Stimulated activated naive CD8-positive, alpha-beta T cell treated with anti-CD3 and anti-CD28 coated beads, Interleukin-15, amount 100 ng/mL, for 72 hours (primary cell): ENCODE results near the gene FOXP1.
"Not testable (repeated sequence)": the region's sequence is repeated elsewhere in the genome, so short reads cannot be mapped to it uniquely, and the experiment has no call there.

Experiments
- ATAC-seq: fragments of 150-1000 bp; cut with Tn5 transposase; 2 replicates; pipeline ENCODE4 v1.10.0; 2021; ENCODE audit warnings: mild to moderate bottlenecking, moderate library complexity
- DNase-seq, 2 donors: peaks; one replicate each; pipeline ENCODE4 v3.0.0; 2021 to 2022
- H3K27ac Mint-ChIP-seq, 2 donors: one replicate each; pipeline ENCODE4 v1.8.0; 2022; ENCODE audit warnings: mild to moderate bottlenecking in 2 of 2, mixed read lengths in 2 of 2, moderate library complexity in 2 of 2
- H3K27me3 Mint-ChIP-seq: one replicate; pipeline ENCODE4 v1.8.0; 2022; ENCODE audit warnings: mixed read lengths
- H3K4me1 Mint-ChIP-seq: one replicate; pipeline ENCODE4 v1.8.0; 2022; ENCODE audit warnings: mild to moderate bottlenecking, mixed read lengths
- H3K4me3 Mint-ChIP-seq, 2 donors: one replicate each; pipeline ENCODE4 v1.8.0; 2022; ENCODE audit warnings: mild to moderate bottlenecking in 2 of 2, mixed read lengths in 2 of 2, moderate library complexity in 1 of 2
- H3K9me3 Mint-ChIP-seq, 2 donors: one replicate each; pipeline ENCODE4 v1.8.0; 2022; ENCODE audit warnings: mixed read lengths in 2 of 2

The FOXP1 gene

DNA sequence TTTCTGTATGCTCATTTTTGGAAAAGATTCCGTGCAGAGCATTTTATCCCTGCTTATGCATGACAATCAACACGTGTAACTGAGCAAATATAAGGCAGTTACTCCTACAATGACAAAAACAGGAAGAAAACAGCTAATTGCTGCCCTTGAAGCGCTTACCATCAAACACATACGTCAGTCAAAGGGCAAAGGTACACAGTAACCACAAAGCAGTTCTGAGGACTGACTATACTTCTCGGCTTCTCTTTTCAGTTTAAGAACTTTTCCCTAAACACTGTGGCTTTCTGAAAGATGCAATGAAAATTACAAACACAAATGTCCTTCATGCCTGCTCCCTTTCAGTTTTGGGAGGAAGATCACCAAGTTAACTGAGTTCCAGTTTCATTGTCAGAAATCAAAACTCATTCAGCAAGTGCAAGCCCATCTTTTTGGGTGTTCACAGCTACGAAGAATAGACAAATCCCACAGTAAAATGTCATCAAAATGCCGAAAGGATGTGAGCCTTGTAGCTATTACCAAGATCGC, 602.8 kb downstream of the FOXP1 start:
- peak overlapping the region; percentile 81 to 93 for H3K27ac Mint-ChIP-seq
- H3K4me1 Mint-ChIP-seq = peaks cover 67% of the 10 kb centered on the region
- peak; percentile 68 for ATAC-seq
- no peaks in the 10 kb centered on the region for H3K27me3 Mint-ChIP-seq
- H3K9me3 Mint-ChIP-seq = peaks cover 0 to 5% of the 10 kb centered on the region in 2 donors
- DNase-seq = no peak
- H3K4me3 Mint-ChIP-seq = peak overlapping the region; percentile 48 to 58

DNA sequence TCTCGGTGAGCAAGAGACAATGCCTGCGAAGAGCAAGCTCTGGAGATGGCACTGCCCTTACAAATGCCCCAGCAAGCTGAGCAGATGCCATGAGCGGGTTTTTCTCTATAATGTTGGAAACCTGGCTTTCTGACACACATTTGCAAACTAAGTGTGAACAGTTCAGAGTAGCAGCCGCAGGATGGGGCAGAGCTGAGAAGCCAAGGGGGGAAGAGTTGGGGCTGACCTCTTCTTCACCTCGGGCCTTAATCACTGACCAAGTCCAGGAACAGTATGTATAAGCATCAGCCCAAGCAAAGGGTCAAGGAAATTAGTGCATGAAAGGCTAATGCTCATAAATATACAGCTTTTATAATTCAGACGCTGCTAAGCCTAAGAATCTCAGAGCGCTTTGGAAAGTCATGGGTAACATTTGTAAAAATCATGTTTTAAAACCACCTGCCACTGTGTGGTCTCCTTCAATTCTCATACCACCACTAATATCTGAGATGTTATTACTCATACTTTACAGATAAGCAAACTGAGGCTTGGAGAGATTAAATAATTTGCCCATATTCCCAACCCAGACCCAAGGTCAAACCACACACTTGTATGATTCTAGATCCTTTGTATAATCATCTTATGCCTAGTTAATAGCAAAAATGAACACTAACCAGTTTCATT, 603.4 kb downstream of the FOXP1 start:
- Mint-ChIP-seq H3K27ac (peak overlapping the region; percentile 40 to 81), H3K27me3 (no peaks in the 10 kb centered on the region), H3K4me3 (no peak overlapping the region), H3K4me1 (peaks cover 65% of the 10 kb centered on the region), H3K9me3 (peaks cover 0 to 5% of the 10 kb centered on the region in 2 donors)
- DNase-seq (no peak), ATAC-seq (no peak)

DNA sequence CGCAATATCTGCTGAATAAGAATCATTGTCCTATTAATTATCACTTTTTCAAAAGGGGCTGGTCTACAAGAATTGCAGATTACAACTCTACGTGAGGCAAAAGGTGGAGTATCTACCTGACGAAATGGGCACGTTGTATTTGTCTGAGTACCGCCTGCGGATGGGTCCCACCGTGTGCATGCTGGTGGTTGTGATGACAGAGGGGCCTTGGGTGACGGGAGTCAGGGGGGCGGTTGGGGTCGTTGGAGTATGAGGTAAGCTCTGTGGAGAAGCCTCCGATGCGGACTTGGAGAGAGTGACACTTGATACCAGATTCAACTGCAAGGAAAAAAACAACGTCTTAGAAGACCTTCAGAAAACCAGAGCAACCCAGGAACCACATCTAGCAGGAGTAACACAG, 605.8 kb downstream of the FOXP1 start:
- peaks cover 0 to 5% of the 10 kb centered on the region in 2 donors for H3K9me3 Mint-ChIP-seq
- H3K27ac Mint-ChIP-seq = peak overlapping the region in 1 of 2 donors; percentile 54
- DNase-seq (no peak), ATAC-seq (no peak)
- peak overlapping the region in 1 of 2 donors; percentile 8 for H3K4me3 Mint-ChIP-seq
- H3K27me3 Mint-ChIP-seq = no peaks in the 10 kb centered on the region
- H3K4me1 Mint-ChIP-seq = peaks cover 49% of the 10 kb centered on the region

DNA sequence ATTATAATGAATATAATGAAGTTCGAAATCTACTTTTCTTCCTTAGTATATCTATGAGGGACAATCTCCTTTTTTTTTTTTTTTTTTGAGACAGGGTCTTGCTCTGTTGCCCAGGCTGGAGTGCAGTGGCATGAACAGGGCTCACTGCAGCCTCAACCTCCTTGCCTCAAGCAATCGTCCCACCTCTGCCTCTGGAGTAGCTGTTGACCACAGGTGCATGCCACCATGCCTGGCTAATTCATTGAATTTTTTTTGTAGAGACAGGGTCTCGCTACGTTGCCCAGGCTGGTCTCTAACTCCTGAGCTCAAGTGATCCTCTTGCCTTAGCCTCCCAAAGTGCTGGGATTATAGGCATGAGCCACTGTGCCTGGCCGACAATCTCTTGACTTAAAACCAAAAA, 607.5 kb downstream of the FOXP1 start:
- H3K4me3 Mint-ChIP-seq, ATAC-seq, DNase-seq, H3K9me3 Mint-ChIP-seq, H3K27me3 Mint-ChIP-seq: not testable (repeated sequence)
- Mint-ChIP-seq H3K27ac (peak overlapping the region in 1 of 2 donors; percentile 63), H3K4me1 (peaks cover 40% of the 10 kb centered on the region)

DNA sequence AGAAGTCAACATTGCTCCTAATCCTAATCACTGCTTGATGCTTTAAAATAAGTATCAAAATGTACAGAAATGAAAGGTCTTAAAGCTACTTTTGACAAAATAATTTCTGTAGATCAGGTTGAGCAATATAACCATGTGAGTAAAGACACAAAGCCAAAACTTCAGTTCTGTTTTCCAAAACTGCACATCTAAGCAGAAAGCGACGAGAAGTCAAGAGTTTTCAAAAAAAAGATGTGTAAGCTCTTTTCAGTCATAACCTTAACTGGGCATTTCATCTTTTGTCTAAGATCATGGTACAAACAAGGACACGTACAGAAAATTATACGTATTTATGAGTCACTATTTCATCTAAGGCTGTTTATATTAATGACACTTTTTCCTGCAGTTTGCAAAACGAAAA, 608.8 kb downstream of the FOXP1 start:
- Mint-ChIP-seq H3K27ac (no peak overlapping the region), H3K4me3 (no peak overlapping the region), H3K9me3 (no peaks in the 10 kb centered on the region), H3K4me1 (peaks cover 31% of the 10 kb centered on the region), H3K27me3 (no peaks in the 10 kb centered on the region)
- DNase-seq (no peak), ATAC-seq (no peak)

DNA sequence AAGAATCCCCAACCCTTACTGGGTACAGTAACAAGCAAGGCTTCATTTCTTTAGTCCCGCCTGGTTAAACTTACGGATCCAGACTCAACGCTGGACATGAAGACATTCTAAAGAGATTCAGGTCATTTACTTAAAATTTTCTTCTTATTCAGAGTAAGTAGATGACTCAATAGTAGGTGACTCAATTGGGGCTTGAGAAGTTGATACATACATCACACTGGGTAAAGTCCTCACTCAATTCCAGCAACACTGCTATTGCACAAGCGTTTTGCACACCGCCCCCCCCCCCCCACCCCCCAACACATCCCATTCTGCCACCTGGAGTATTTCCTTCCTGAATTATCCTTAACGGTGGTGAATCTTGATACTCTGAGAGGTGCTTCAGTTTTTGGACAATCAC, 610.0 kb downstream of the FOXP1 start:
- no peak overlapping the region for H3K27ac Mint-ChIP-seq
- DNase-seq (no peak), ATAC-seq (peak; percentile 49)
- peaks cover 24% of the 10 kb centered on the region for H3K4me1 Mint-ChIP-seq
- H3K4me3 Mint-ChIP-seq = no peak overlapping the region
- no peaks in the 10 kb centered on the region for H3K9me3 Mint-ChIP-seq
- H3K27me3 Mint-ChIP-seq = no peaks in the 10 kb centered on the region

DNA sequence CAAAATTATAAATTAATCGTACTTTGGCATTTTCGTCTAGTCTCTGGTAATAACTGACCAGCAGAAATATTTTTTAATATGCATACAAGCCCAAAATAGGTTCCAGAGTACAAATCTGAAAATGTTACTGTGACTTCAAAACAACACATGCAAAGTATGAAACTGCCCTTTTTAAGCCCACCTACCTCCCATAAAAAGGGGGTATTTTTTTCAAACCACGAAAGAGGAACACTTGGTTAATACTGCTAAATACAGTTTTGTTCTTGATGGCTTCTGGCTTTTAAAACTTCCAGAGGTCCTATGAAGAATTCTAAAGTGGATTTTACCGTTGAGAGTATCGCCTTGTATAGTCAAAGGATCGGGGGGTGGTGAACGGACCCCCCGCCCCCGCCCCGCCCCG, 610.7 kb downstream of the FOXP1 start:
- Mint-ChIP-seq H3K4me1 (peaks cover 23% of the 10 kb centered on the region), H3K27ac (peak overlapping the region in 1 of 2 donors; percentile 27), H3K4me3 (no peak overlapping the region), H3K9me3 (no peaks in the 10 kb centered on the region), H3K27me3 (no peaks in the 10 kb centered on the region)
- no peak for ATAC-seq
- DNase-seq = no peak

DNA sequence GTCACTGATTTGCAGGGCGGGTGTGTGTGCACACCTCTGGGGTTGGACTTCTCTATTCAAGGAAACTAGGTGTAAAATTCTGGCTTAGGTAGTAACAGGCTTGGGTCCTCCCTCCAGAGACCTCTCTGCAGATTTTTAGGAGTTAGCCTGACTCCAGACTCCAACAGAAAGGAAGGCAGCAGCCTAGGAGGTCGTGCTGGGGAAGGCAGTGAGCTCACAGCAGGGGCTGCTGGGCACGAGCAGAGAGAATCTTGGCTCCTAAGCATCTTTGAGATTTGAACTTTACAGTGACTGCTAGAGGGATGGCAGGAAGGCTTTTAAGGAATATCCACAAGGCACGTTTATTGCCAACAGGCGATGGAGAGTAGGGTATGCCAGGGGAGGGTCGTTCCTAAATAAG, 612.6 kb downstream of the FOXP1 start:
- Mint-ChIP-seq H3K4me3 (no peak overlapping the region), H3K27ac (peak overlapping the region; percentile 11 to 30), H3K27me3 (no peaks in the 10 kb centered on the region), H3K4me1 (peaks cover 21% of the 10 kb centered on the region), H3K9me3 (no peaks in the 10 kb centered on the region)
- DNase-seq = no peak
- ATAC-seq = no peak

DNA sequence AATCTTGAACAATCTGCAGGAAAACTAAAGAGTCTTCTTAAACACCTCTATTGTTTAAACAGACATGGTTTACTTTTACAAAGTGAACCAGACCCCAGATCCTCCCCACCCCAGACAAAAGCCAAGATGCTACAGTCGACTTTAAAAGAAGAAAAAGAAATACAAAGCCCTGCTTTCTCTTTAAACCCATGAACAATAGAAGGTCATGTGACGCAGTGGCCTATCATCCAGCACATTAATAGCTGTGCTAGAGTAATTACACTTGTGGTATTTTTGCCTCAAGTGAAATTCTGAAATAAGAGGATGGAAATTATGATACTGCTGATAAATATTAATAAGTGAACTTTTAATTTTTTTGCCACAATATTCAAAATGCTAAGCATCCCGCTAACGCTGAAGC, 613.4 kb downstream of the FOXP1 start:
- peaks cover 25% of the 10 kb centered on the region for H3K4me1 Mint-ChIP-seq
- H3K27ac Mint-ChIP-seq = peak overlapping the region; percentile 64

DNA sequence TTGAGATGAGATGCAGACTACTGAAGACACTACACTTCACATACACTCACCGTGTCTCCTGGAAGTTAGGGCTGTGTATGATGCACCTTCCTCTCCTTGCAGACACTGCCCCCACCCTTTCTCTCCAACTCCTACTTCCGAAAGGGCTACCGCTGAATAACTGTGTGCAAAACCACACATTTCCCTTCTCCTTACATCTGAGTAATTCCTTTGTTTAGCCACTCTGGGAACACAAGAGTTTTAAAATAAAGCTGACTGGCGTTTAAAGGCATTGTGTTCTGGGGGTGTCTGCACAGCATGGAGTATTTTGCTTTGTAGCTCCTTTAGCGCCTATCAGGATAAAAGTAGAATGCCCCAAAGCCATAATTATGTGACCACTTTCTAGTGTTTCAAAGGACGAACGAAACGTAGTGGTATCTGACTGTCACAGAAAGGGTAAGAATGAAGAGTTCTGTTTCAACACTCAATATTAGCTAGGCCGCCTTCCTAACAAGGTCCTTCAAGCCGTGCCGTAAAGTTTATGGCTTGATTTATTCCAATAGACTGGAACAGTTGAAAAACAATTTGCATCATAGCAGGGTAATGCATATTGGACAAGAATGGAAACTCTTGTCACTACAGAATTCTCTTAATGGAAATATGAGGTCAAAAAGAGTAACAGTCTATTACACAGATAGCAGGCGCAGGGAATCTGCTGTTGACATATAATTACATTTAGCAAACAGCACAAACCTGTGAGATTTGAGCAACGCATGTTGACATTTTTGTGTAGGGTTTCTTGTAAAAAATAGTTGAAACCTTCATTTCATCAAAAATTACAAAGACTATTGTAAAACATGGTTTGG, 619.9 kb downstream of the FOXP1 start:
- DNase-seq = no peak
- Mint-ChIP-seq H3K4me1 (peaks cover 27% of the 10 kb centered on the region), H3K27me3 (no peaks in the 10 kb centered on the region), H3K9me3 (no peaks in the 10 kb centered on the region), H3K27ac (peak overlapping the region in 1 of 2 donors; percentile 55), H3K4me3 (no peak overlapping the region)
- ATAC-seq = no peak

More for the DNA sequence above, 613.4 kb downstream of the FOXP1 start:
- DNase-seq = no peak
- H3K9me3 Mint-ChIP-seq = no peaks in the 10 kb centered on the region
- no peak for ATAC-seq
- no peaks in the 10 kb centered on the region for H3K27me3 Mint-ChIP-seq
- no peak overlapping the region for H3K4me3 Mint-ChIP-seq

DNA sequence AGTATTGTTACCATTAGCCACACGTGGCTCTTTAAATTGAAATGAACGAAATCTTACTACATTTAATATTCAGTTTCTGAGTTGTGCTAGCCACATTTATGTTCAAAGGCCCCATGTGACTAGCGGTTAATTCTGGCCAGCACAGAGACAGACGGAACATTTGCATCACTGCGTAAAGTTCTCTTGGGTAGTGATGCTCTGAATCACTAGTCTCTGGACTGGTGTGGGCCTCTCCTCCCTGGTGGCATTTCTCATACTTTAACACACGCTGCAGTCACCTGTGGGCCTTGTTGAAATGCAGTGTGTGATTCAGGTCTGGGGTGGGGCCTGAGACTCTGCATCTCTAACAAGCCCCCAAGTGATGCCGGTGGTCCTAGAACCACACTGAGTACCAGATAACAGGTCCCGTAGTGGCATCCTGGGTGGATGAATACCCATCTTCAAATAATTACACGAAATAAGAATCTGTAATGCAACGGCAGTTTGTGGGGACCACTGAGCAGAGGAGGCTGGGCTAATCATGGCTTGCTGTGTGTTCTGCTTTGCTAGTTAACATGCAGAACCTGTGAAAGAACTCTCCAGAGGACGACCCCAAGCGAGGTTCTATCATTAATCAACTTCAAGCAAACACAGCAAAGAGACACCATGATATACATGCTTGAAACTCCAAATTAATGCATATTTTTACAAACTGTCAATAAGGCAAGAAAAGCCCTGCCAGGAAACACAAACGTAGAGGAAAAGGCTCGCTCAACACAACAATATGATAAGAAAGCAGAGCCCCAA, 623.8 kb downstream of the FOXP1 start:
- H3K4me1 Mint-ChIP-seq = peaks cover 22% of the 10 kb centered on the region
- no peak overlapping the region for H3K4me3 Mint-ChIP-seq
- DNase-seq (no peak), ATAC-seq (no peak)
- peak overlapping the region in 1 of 2 donors; percentile 94 for H3K27ac Mint-ChIP-seq
- no peaks in the 10 kb centered on the region for H3K9me3 Mint-ChIP-seq
- H3K27me3 Mint-ChIP-seq = no peaks in the 10 kb centered on the region

DNA sequence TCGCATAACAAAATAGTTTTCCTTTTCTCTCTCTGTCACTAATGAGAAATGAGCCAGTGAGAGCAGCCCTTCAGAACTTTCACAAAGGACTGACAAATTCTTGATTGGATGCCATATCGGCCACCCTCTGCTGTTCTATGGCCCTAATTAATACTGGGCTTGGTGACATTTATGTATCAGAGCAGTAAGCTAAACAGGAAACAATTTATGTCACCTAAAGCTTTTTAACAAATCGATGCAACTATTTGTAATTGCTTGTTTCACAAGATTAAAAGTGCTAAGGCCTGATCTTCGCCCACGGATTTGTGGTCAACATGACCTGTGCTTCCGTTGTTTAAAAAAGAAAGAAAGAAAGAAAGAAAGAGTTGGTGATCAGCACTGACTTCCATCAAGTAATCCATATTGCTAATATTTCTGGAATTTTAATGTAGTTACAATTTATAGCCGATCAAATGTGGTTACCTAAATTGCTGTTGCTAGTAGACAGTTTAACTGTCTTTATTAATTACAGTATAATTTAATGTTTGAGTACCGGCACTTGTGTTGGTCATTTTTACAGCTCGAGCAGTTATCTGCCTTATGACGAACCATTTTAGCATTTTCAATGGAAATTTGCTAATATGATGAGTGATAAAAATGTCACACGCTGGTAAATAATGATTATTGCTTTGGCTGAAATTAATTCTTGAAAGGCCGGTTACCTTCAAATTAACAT, 631.3 kb downstream of the FOXP1 start:
- no peak for ATAC-seq
- H3K4me3 Mint-ChIP-seq = no peak overlapping the region
- H3K9me3 Mint-ChIP-seq = no peaks in the 10 kb centered on the region
- peak overlapping the region in 1 of 2 donors; percentile 23 for H3K27ac Mint-ChIP-seq
- no peaks in the 10 kb centered on the region for H3K27me3 Mint-ChIP-seq
- no peak for DNase-seq
- no peaks in the 10 kb centered on the region for H3K4me1 Mint-ChIP-seq

DNA sequence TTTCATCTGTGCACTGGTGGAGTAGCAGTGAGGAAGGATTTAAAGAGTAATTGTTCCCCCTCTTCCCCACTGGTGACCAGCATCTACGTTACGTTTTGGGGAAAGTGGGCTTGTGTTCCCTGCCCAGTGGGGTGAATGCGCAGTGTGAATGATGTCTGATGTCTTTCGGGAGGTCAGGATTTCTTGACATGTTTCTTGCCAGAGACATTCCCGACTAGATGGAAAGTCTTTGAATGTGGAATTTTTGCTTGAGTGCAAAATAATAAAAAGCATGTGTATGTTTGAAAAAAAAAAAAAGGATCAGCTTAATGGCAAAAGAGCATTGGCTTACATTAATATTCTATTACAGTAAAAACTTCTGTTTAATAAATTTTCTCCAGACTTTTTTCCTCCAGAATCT, 632.2 kb downstream of the FOXP1 start:
- H3K4me3 Mint-ChIP-seq = no peak overlapping the region
- H3K4me1 Mint-ChIP-seq = no peaks in the 10 kb centered on the region
- no peaks in the 10 kb centered on the region for H3K9me3 Mint-ChIP-seq
- peak overlapping the region in 1 of 2 donors; percentile 72 for H3K27ac Mint-ChIP-seq
- DNase-seq (no peak), ATAC-seq (no peak)
- H3K27me3 Mint-ChIP-seq = no peaks in the 10 kb centered on the region

DNA sequence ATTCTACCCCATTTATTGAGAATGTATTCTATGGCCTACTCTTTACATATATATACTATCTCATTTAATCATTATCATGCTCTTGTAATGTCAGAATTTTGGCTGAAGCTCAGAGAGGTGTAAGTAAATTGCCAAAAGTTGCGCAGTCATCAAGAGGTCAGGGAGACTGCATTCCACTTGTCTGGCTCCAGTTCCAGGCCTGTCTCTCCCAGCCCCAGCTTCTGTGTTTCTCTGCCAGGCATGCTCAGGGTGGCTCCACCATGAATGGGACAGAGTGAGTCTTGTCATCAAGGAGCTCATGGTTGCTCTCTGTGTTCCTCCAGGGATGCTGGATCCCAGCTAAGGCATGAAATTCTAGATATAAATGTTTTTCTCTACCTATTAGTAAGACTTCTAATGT, 635.9 kb downstream of the FOXP1 start:
- Mint-ChIP-seq H3K27me3 (peaks cover 9% of the 10 kb centered on the region), H3K9me3 (no peaks in the 10 kb centered on the region), H3K4me1 (no peaks in the 10 kb centered on the region), H3K27ac (peak overlapping the region in 1 of 2 donors; percentile 92), H3K4me3 (no peak overlapping the region)
- no peak for ATAC-seq
- no peak for DNase-seq

DNA sequence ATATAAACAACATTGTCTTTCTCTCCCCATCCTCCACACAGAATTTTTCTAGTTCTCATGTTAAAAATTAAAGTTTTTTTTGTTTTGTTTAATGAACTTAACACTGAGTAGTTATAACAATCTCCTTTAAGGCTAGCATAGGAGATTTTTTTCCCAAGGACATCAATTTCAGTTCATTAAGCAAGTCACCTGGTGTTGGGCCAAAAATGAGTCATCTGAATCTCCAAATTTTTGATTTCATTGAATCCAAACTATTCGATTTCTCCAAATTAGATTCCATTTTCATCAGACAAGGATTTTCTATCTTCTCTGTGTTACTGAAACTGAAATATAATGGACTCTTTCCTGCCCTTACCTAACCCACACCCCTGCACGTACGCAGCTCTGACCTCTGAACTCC, 639.6 kb downstream of the FOXP1 start:
- Mint-ChIP-seq H3K27ac (no peak overlapping the region), H3K9me3 (peaks cover 4 to 8% of the 10 kb centered on the region in 2 donors), H3K27me3 (peaks cover 27% of the 10 kb centered on the region), H3K4me3 (no peak overlapping the region), H3K4me1 (no peaks in the 10 kb centered on the region)
- DNase-seq (no peak), ATAC-seq (no peak)
